GM21825 (cell line): ENCODE measurements around the gene SHBG.

Source experiments
- ATAC-seq: cut with Tn5 transposase; IDR thresholded peaks from one replicate; pipeline ENCODE4 v1.9.1; 2021; ENCODE audit warnings: mild to moderate bottlenecking, moderate library complexity; ENCODE audit not compliant: unreplicated experiment

SHBG gene

GRCh38 chr17:7646457-7646856 lies 16.5 kb downstream of the SHBG start:
- ATAC-seq: no peak

- ATAC-seq: no peak
These were observed 17.1 kb downstream of the SHBG start for GRCh38 chr17:7647018-7647417.

GRCh38 chr17:7650509-7651096 lies 20.7 kb downstream of the SHBG start, which contains the start of gene ATP1B2:
Gene ATP1B2 (plus strand): TSS chr17:7650926. CDS start chr17:7651519, 593 bp downstream.
- no peak for ATAC-seq

GRCh38 chr17:7651097-7651664 lies 21.2 kb downstream of the SHBG start:
- ATAC-seq: no peak

- ATAC-seq: no peak
These were observed 21.9 kb downstream of the SHBG start for GRCh38 chr17:7651665-7652387.

GRCh38 chr17:7652388-7653356 lies 22.7 kb downstream of the SHBG start:
- ATAC-seq: no peak

GRCh38 chr17:7654832-7655540 lies 25.1 kb downstream of the SHBG start:
- ATAC-seq: no peak

GRCh38 chr17:7655541-7655840 lies 25.6 kb downstream of the SHBG start:
- ATAC-seq: no peak

GRCh38 chr17:7656958-7657609 lies 27.1 kb downstream of the SHBG start:
- no peak for ATAC-seq

GRCh38 chr17:7667656-7668406 lies 37.9 kb downstream of the SHBG start:
- ATAC-seq: no peak

- no peak for ATAC-seq
These were observed 38.5 kb downstream of the SHBG start for GRCh38 chr17:7668482-7668881.

GRCh38 chr17:7673239-7673638 lies 43.3 kb downstream of the SHBG start:
- no peak for ATAC-seq

GRCh38 chr17:7674934-7675333 lies 45.0 kb downstream of the SHBG start:
- no peak for ATAC-seq

GRCh38 chr17:7676533-7676932 lies 46.6 kb downstream of the SHBG start:
- ATAC-seq: no peak

GRCh38 chr17:7677388-7678067 lies 47.6 kb downstream of the SHBG start:
- ATAC-seq: no peak
